IMR-90 (cell line): ENCODE measurements around the gene PLEKHJ1. TPM values are rescaled to one million over a fixed set of nuclear protein-coding genes. Genes with fewer than 3 reads are reported as not detected.

ENCODE experiments used
- ATAC-seq: fragments of 200-7000 bp; cut with Tn5 transposase; 2 replicates; pipeline ENCODE4 v1.9.1; 2020; ENCODE audit warnings: low read depth, mild to moderate bottlenecking, moderate library complexity
- BruUV-seq: library from RNA; stranded (reverse); fragments of 400-500 nt; replicated peaks from 2 replicates; lab custom pipeline; 2021; lab: Mats Ljungman, UMichigan
- CTCF ChIA-PET: fragments of 300-600 bp; formaldehyde crosslinking; extraction: SDS; loops from one replicate; lab custom pipeline; 2021; ENCODE audit warnings: antibody characterized with exemption; lab: Yijun Ruan, JAX
- POLR2A ChIA-PET: fragments of 300-600 bp; sonication (Branson Sonifier 250); formaldehyde crosslinking; loops from one replicate; lab custom pipeline; 2022; ENCODE audit warnings: antibody characterized with exemption; ENCODE audit not compliant: unreplicated experiment; lab: Charles Lee
- DNase-seq: peaks from one replicate; pipeline ENCODE4 v3.0.0; 2013
- H2AFZ ChIP-seq: replicated peaks from 2 replicates; pipeline ENCODE3; 2013; ENCODE audit warnings: low read length, mild to moderate bottlenecking; ENCODE audit not compliant: poor library complexity
- H2AK5ac ChIP-seq: 2 replicates; pipeline ENCODE4 v1.6.1; 2013; ENCODE audit warnings: low read depth, low read length, inconsistent platforms
- H2AK9ac ChIP-seq: replicated peaks from 2 replicates; pipeline ENCODE3; 2013; ENCODE audit warnings: mild to moderate bottlenecking, low read depth, low read length, moderate library complexity; ENCODE audit not compliant: poor library complexity
- H2BK120ac ChIP-seq: 2 replicates; pipeline ENCODE4 v1.6.1; 2013; ENCODE audit warnings: low read depth, low read length, inconsistent platforms
- H2BK15ac ChIP-seq: 3 replicates; pipeline ENCODE4 v1.6.1; 2013; ENCODE audit warnings: low read depth, low read length, inconsistent platforms
- H2BK20ac ChIP-seq: 2 replicates; pipeline ENCODE4 v1.6.1; 2013; ENCODE audit warnings: low read depth, mild to moderate bottlenecking, inconsistent platforms, low read length, moderate library complexity
- H2BK5ac ChIP-seq: 2 replicates; pipeline ENCODE4 v1.6.1; 2013; ENCODE audit warnings: mild to moderate bottlenecking, low read depth, low read length, inconsistent platforms; ENCODE audit not compliant: poor library complexity, severe bottlenecking
- H3K14ac ChIP-seq: replicated peaks from 2 replicates; pipeline ENCODE4 v1.6.1; 2013; ENCODE audit warnings: low read depth, low read length, inconsistent platforms
- H3K18ac ChIP-seq: 2 replicates; pipeline ENCODE4 v1.6.1; 2013; ENCODE audit warnings: low read depth, low read length, control low read depth
- H3K23ac ChIP-seq: 2 replicates; pipeline ENCODE4 v1.6.1; 2013; ENCODE audit warnings: low read depth, low read length, inconsistent platforms
- H3K27ac ChIP-seq: 2 replicates; pipeline ENCODE4 v1.5.1; 2013; ENCODE audit warnings: mild to moderate bottlenecking, control low read depth, low read length; ENCODE audit not compliant: insufficient read depth
- H3K27me3 ChIP-seq: 2 replicates; pipeline ENCODE4 v1.6.1; 2013; ENCODE audit warnings: low read length; ENCODE audit not compliant: control insufficient read depth, insufficient read depth
- H3K36me3 ChIP-seq: 2 replicates; pipeline ENCODE4 v1.6.1; 2013; ENCODE audit warnings: low read length, mixed read lengths; ENCODE audit not compliant: control insufficient read depth, insufficient read depth
- H3K4ac ChIP-seq: 2 replicates; pipeline ENCODE4 v1.6.1; 2013; ENCODE audit warnings: low read depth, low read length, inconsistent platforms
- H3K4me1 ChIP-seq: 2 replicates; pipeline ENCODE4 v1.6.1; 2013; ENCODE audit warnings: low read length, mixed read lengths; ENCODE audit not compliant: control insufficient read depth, insufficient read depth
- H3K4me2 ChIP-seq: 2 replicates; pipeline ENCODE4 v1.6.1; 2013; ENCODE audit warnings: low read depth, mild to moderate bottlenecking, control low read depth, low read length, moderate library complexity
- H3K4me3 ChIP-seq: 2 replicates; pipeline ENCODE4 v1.5.1; 2013; ENCODE audit warnings: low read depth, mild to moderate bottlenecking, control low read depth, low read length, moderate library complexity; ENCODE audit not compliant: insufficient read depth
- H3K56ac ChIP-seq: 2 replicates; pipeline ENCODE4 v1.6.1; 2013; ENCODE audit warnings: low read length, inconsistent platforms; ENCODE audit not compliant: insufficient read depth; ENCODE audit errors: extremely low read depth
- H3K79me1 ChIP-seq, 2 experiments: 2 replicates each; pipeline ENCODE4 v1.6.1; 2013; ENCODE audit warnings: low read length in 2 of 2, inconsistent platforms in 1 of 2, low read depth in 1 of 2
- H3K9ac ChIP-seq: 2 replicates; pipeline ENCODE4 v1.6.1; 2013; ENCODE audit warnings: low read depth, low read length, control low read depth
- H3K9me1 ChIP-seq: 2 replicates; pipeline ENCODE4 v1.6.1; 2013; ENCODE audit warnings: low read length, inconsistent platforms; ENCODE audit not compliant: insufficient read depth
- H3K9me3 ChIP-seq: 2 replicates; pipeline ENCODE4 v1.6.1; 2013; ENCODE audit warnings: low read length; ENCODE audit not compliant: control insufficient read depth, insufficient read depth
- H4K20me1 ChIP-seq: 2 replicates; pipeline ENCODE4 v1.6.1; 2013; ENCODE audit warnings: low read length, inconsistent platforms; ENCODE audit not compliant: insufficient read depth
- H4K5ac ChIP-seq: 2 replicates; pipeline ENCODE4 v1.6.1; 2013; ENCODE audit warnings: mild to moderate bottlenecking, low read depth, low read length, control low read depth
- H4K8ac ChIP-seq, 2 experiments: 2 replicates each; pipeline ENCODE4 v1.6.1; 2013; ENCODE audit warnings: low read depth in 2 of 2, low read length in 2 of 2, control low read depth in 1 of 2, inconsistent platforms in 1 of 2
- H4K91ac ChIP-seq: 2 replicates; pipeline ENCODE4 v1.6.1; 2013; ENCODE audit warnings: low read depth, low read length, inconsistent platforms; ENCODE audit not compliant: insufficient read depth
- BHLHE40 ChIP-seq: fragments of 150-350 bp; IDR thresholded peaks from 2 replicates; pipeline ENCODE4 v1.6.1; 2016; ENCODE audit warnings: mild to moderate bottlenecking, low read depth, low read length
- CHD1 ChIP-seq: IDR thresholded peaks from 2 replicates; pipeline ENCODE4 v1.6.1; 2012; ENCODE audit warnings: low read depth, low read length, improper control_type of control experiment
- FOS ChIP-seq: fragments of 150-350 bp; IDR thresholded peaks from 2 replicates; pipeline ENCODE4 v1.6.1; 2016; ENCODE audit warnings: low read depth, low read length
- MAZ ChIP-seq: IDR thresholded peaks from 2 replicates; pipeline ENCODE4 v1.6.1; 2012; ENCODE audit warnings: low read depth, mild to moderate bottlenecking, low read length, improper control_type of control experiment, moderate library complexity, borderline replicate concordance
- NFE2L2 ChIP-seq: fragments of 150-350 bp; IDR thresholded peaks from 2 replicates; pipeline ENCODE4 v1.6.1; 2016; ENCODE audit warnings: low read depth, mild to moderate bottlenecking, low read length
- POLR2A ChIP-seq: IDR thresholded peaks from 2 replicates; pipeline ENCODE4 v1.6.1; 2012; ENCODE audit warnings: mild to moderate bottlenecking, low read depth, low read length
- RAD21 ChIP-seq: IDR thresholded peaks from 2 replicates; pipeline ENCODE4 v1.6.1; 2012; ENCODE audit warnings: low read length, improper control_type of control experiment
- RCOR1 ChIP-seq: IDR thresholded peaks from 2 replicates; pipeline ENCODE4 v1.6.1; 2012; ENCODE audit warnings: mild to moderate bottlenecking, low read length, improper control_type of control experiment; ENCODE audit not compliant: insufficient replicate concordance
- SMC3 ChIP-seq: fragments of 150-350 bp; IDR thresholded peaks from 2 replicates; pipeline ENCODE4 v1.6.1; 2016; ENCODE audit warnings: low read depth, mild to moderate bottlenecking, antibody characterized with exemption, low read length, moderate library complexity
- WGBS, 2 experiments: methylation state at CpG; one replicate each; pipeline versions ENCODE4 v1.1.5 to v1.1.7; 2013; ENCODE audit warnings: missing lambda C conversion rate in 2 of 2; ENCODE audit not compliant: insufficient read length in 1 of 2; ENCODE audit errors: extremely low coverage in 2 of 2; 5-methylcytosine and 5-hydroxymethylcytosine counted together
- dilution Hi-C: fragments of 300-500 bp; cut with HindIII; formaldehyde crosslinking; loops from one replicate; pipeline ENCODE4 v1.14.3; 2018; ENCODE audit warnings: low sequenced_read_pairs; ENCODE audit not compliant: unreplicated experiment
- in situ Hi-C: fragments of 300-500 bp; cut with MboI; formaldehyde crosslinking; loops from 3 replicates; pipeline ENCODE4 v1.14.3; 2019; ENCODE audit warnings: low sequenced_read_pairs, inconsistent platforms, mixed read lengths
- intact Hi-C: fragments of 100-400 bp; cut with micrococcal nuclease; formaldehyde crosslinking; loops from 2 replicates; pipeline ENCODE4 v1.10.0; 2022
- polyA plus RNA-seq, 3 experiments: library from polyadenylated mRNA; depleted of rRNA; stranded (reverse); fragments of >200 nt; gene quantifications; 2 replicates each; pipeline ENCODE4 v1.2.3, GENCODE V29; 2012; ENCODE audit warnings: low replicate concordance in 1 of 3
- total RNA-seq: library from RNA; depleted of rRNA; stranded (reverse); fragments of >200 nt; gene quantifications from 2 replicates; pipeline ENCODE4 v1.2.3, GENCODE V29; 2012
- TF ChIP-seq, protein P1 (sequence below): fragments of 150-350 bp; IDR thresholded peaks from 2 replicates; pipeline ENCODE4 v1.6.1; 2016; ENCODE audit warnings: low read depth, mild to moderate bottlenecking, low read length, moderate library complexity, borderline replicate concordance
- TF ChIP-seq, protein P2 (sequence below): fragments of 150-350 bp; IDR thresholded peaks from 2 replicates; pipeline ENCODE4 v1.6.1; 2017; ENCODE audit warnings: mild to moderate bottlenecking, antibody characterized with exemption, low read length, low read depth

Gene PLEKHJ1
- total and polyA plus RNA-seq, 2 of the 4 experiments (the other 2 are of a cell fraction), result 31.7 to 62.8 TPM

DNA sequence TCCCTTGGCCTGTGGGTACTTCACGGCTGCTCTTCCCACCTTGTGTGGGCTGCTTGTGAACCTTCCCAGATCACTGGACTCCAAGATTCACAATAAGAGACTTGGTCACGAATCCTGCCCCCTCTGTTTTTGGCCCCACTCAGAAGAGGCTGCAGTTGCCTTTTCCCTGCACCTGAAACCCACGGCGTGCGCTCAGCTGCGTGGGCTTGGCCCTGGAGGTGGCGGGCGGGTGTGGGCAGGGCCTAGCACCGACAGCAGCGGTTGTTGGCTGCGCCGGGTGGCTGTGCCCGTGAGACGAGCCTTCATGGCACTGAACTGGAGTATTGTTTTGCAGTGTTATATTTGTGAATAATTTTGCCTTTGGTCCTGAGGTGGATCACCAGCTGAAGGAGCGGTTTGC is 33.8 kb downstream of the PLEKHJ1 start:
- WGBS, 2 experiments, result 96% methylated on average over 9 of the region's 15 CpGs; no CpG with 5 or more reads in 1 of the 2 experiments
- ChIA-PET POLR2A (no interaction called here), CTCF (no interaction called here)
- H4K91ac ChIP-seq, result no peak overlapping the region
- no peak overlapping the region for H3K27ac ChIP-seq
- DNase-seq (no peak), ATAC-seq (no peak)
- peaks cover 6% of the 10 kb centered on the region for H3K4me1 ChIP-seq
- intact Hi-C loops (no loop called here), in situ Hi-C loops (no loop called here), dilution Hi-C loops (no loop called here)
- no peak overlapping the region for H4K8ac ChIP-seq
- no peak overlapping the region for H3K23ac ChIP-seq
- no peak overlapping the region for H3K18ac ChIP-seq
- no peak overlapping the region for H3K56ac ChIP-seq
- no peak overlapping the region for H3K4ac ChIP-seq
- H3K27me3 ChIP-seq, result no peaks in the 10 kb centered on the region
- TF ChIP-seq, protein P1, sequence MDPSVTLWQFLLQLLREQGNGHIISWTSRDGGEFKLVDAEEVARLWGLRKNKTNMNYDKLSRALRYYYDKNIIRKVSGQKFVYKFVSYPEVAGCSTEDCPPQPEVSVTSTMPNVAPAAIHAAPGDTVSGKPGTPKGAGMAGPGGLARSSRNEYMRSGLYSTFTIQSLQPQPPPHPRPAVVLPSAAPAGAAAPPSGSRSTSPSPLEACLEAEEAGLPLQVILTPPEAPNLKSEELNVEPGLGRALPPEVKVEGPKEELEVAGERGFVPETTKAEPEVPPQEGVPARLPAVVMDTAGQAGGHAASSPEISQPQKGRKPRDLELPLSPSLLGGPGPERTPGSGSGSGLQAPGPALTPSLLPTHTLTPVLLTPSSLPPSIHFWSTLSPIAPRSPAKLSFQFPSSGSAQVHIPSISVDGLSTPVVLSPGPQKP, result no peak
- TF ChIP-seq SMC3 (no peak), MAZ (no peak), BHLHE40 (no peak), RCOR1 (no peak), CHD1 (no peak), FOS (no peak), POLR2A (no peak), NFE2L2 (no peak), RAD21 (no peak)
- TF ChIP-seq, protein P2, sequence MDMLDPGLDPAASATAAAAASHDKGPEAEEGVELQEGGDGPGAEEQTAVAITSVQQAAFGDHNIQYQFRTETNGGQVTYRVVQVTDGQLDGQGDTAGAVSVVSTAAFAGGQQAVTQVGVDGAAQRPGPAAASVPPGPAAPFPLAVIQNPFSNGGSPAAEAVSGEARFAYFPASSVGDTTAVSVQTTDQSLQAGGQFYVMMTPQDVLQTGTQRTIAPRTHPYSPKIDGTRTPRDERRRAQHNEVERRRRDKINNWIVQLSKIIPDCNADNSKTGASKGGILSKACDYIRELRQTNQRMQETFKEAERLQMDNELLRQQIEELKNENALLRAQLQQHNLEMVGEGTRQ, result no peak
- H2BK120ac ChIP-seq, result no peak overlapping the region
- no peak overlapping the region for H2BK5ac ChIP-seq
- H3K79me1 ChIP-seq, result peaks cover 21 to 93% of the 10 kb centered on the region in 2 experiments
- no peak overlapping the region for H2AK9ac ChIP-seq
- no peak overlapping the region for H2AK5ac ChIP-seq
- H3K9me1 ChIP-seq, result peaks cover 14% of the 10 kb centered on the region
- BruUV-seq, result no TSS peak
- peaks cover 39% of the 10 kb centered on the region for H3K36me3 ChIP-seq
- no peak overlapping the region for H3K14ac ChIP-seq
- H4K20me1 ChIP-seq, result peaks cover 39% of the 10 kb centered on the region
- no peak overlapping the region for H4K5ac ChIP-seq
- no peaks in the 10 kb centered on the region for H3K9me3 ChIP-seq
- no peak overlapping the region for H2BK20ac ChIP-seq
- H3K4me2 ChIP-seq, result no peak overlapping the region
- no peak overlapping the region for H3K4me3 ChIP-seq
- no peak overlapping the region for H2BK15ac ChIP-seq
- no peak overlapping the region for H3K9ac ChIP-seq
- H2AFZ ChIP-seq, result no peak overlapping the region
